A673 (cell line): ENCODE results near the gene ASNSD1. TPM values are rescaled to one million over a fixed set of nuclear protein-coding genes. Genes with fewer than 3 reads are reported as not detected.

Experiments
- BruUV-seq: library from RNA; stranded (reverse); fragments of 400-500 nt; replicated peaks from 2 replicates; lab custom pipeline; 2021; lab: Mats Ljungman, UMichigan
- CTCF ChIA-PET: fragments of 300-600 bp; sonication (Branson Sonifier 250); formaldehyde crosslinking; loops from one replicate; lab custom pipeline; 2022; ENCODE audit warnings: antibody characterized with exemption; lab: Charles Lee
- POLR2A ChIA-PET: fragments of 300-600 bp; sonication (Branson Sonifier 250); formaldehyde crosslinking; loops from one replicate; lab custom pipeline; 2022; ENCODE audit warnings: antibody characterized with exemption; ENCODE audit not compliant: low non-redundant PET; lab: Charles Lee
- DNase-seq: peaks from one replicate; pipeline ENCODE4 v3.0.0-alpha.2; 2015; ENCODE audit warnings: low spot score
- H3K27ac ChIP-seq: fragments of 200-600 bp; sonication (generic); 2 replicates; pipeline ENCODE4 v1.5.1; 2016; ENCODE audit warnings: mixed run types, low read depth, mild to moderate bottlenecking, mixed read lengths, antibody characterized with exemption, low read length; ENCODE audit not compliant: poor library complexity, severe bottlenecking
- H3K27me3 ChIP-seq: fragments of 200-600 bp; sonication (generic); replicated peaks from 2 replicates; pipeline ENCODE4 v1.6.1; 2017; ENCODE audit warnings: mixed run types, low read depth, mild to moderate bottlenecking, mixed read lengths, antibody characterized with exemption, low read length; ENCODE audit not compliant: insufficient read depth, poor library complexity
- H3K36me3 ChIP-seq: fragments of 200-600 bp; sonication (generic); 2 replicates; pipeline ENCODE4 v1.6.1; 2016; ENCODE audit warnings: mixed run types, mild to moderate bottlenecking, mixed read lengths, antibody characterized with exemption, low read length; ENCODE audit not compliant: insufficient read depth, poor library complexity, severe bottlenecking
- H3K4me1 ChIP-seq: fragments of 200-600 bp; sonication (generic); 2 replicates; pipeline ENCODE4 v1.6.1; 2017; ENCODE audit warnings: mixed run types, mild to moderate bottlenecking, mixed read lengths, antibody characterized with exemption, low read length; ENCODE audit not compliant: insufficient read depth, poor library complexity, severe bottlenecking
- H3K4me3 ChIP-seq: fragments of 200-600 bp; sonication (generic); 2 replicates; pipeline ENCODE4 v1.5.1; 2016; ENCODE audit warnings: low read depth, mixed run types, mild to moderate bottlenecking, mixed read lengths, low read length; ENCODE audit not compliant: poor library complexity, severe bottlenecking
- H3K9me3 ChIP-seq: fragments of 200-600 bp; sonication (generic); 2 replicates; pipeline ENCODE4 v1.6.1; 2016; ENCODE audit warnings: mixed run types, low read depth, mild to moderate bottlenecking, mixed read lengths, antibody characterized with exemption, low read length; ENCODE audit not compliant: poor library complexity, severe bottlenecking
- CTCF ChIP-seq: fragments of 300-800, 200-600 bp; sonication (generic); conservative IDR thresholded peaks from 2 replicates; pipeline ENCODE4 v1.5.1; 2017; ENCODE audit warnings: low read depth, mild to moderate bottlenecking, antibody characterized with exemption, low read length, moderate library complexity, mixed read lengths
- EZH2 ChIP-seq: fragments of 200-600 bp; sonication (generic); IDR thresholded peaks from 2 replicates; pipeline ENCODE4 v1.6.1; 2017; ENCODE audit warnings: borderline replicate concordance, low read depth, mild to moderate bottlenecking, mixed read lengths, antibody characterized with exemption, low read length; ENCODE audit not compliant: poor library complexity, severe bottlenecking
- intact Hi-C: fragments of 100-400 bp; cut with micrococcal nuclease; formaldehyde crosslinking; loops from one replicate; pipeline ENCODE4 v1.10.0; 2022; ENCODE audit not compliant: unreplicated experiment
- total RNA-seq: library from RNA; stranded (reverse); gene quantifications from 2 replicates; pipeline ENCODE4 v1.2.3, GENCODE V29; 2021

Gene ASNSD1
- total RNA-seq, 1 experiment from 2014 or later: 58.2 TPM

- no TSS peak for BruUV-seq
- ChIA-PET CTCF (interaction anchor here (0.6 kb wide), 1 partner anchor 852 kb away, joined by 4 read pairs; no protein-coding TSS in a partner anchor), POLR2A (interaction anchor here (0.5 kb wide), 1 partner anchor 37 kb away, joined by 5 read pairs; no protein-coding TSS in a partner anchor)
- H3K4me3 ChIP-seq: no peak overlapping the region
- TF ChIP-seq CTCF: no peak
- TF ChIP-seq EZH2: no peak
- no peaks in the 10 kb centered on the region for H3K27me3 ChIP-seq
- H3K27ac ChIP-seq: no peak overlapping the region
- H3K4me1 ChIP-seq: peaks cover 9% of the 10 kb centered on the region
- intact Hi-C loops: loop anchor here (5.0 kb wide), 2 partner anchors 103 to 408 kb away; partner anchors contain the start of gene OSGEPL1
- H3K36me3 ChIP-seq: no peaks in the 10 kb centered on the region
- no peak for DNase-seq
- no peaks in the 10 kb centered on the region for H3K9me3 ChIP-seq
These were observed 1.5 kb upstream of the ASNSD1 start for GRCh38 chr2:189659734-189660133.

GRCh38 chr2:189660803-189661147 lies 484 bp upstream of the ASNSD1 start:
- POLR2A ChIA-PET: no interaction called here
- Histone ChIP-seq H3K4me3 (peak overlapping the region; percentile 80), H3K36me3 (peaks cover 2% of the 10 kb centered on the region), H3K27ac (no peak overlapping the region), H3K4me1 (peaks cover 9% of the 10 kb centered on the region), H3K9me3 (no peaks in the 10 kb centered on the region), H3K27me3 (no peaks in the 10 kb centered on the region)
- no peak for DNase-seq
- intact Hi-C loops: loop anchor here (1.0 to 5.0 kb wide), 3 partner anchors 38 to 407 kb away; partner anchors contain the start of gene OSGEPL1
- TF ChIP-seq CTCF (no peak), EZH2 (no peak)
- CTCF ChIA-PET: interaction anchor here (0.8 to 1.3 kb wide), 4 partner anchors 37 to 102 kb away, joined by 3 to 6 read pairs (median 4); partner anchors contain the start of gene OSGEPL1
- no TSS peak for BruUV-seq

GRCh38 chr2:189661957-189662321 lies 680 bp downstream of the ASNSD1 start:
- TF ChIP-seq CTCF (no peak), EZH2 (no peak)
- no TSS peak for BruUV-seq
- POLR2A ChIA-PET: no interaction called here
- Histone ChIP-seq H3K27me3 (no peaks in the 10 kb centered on the region), H3K9me3 (no peaks in the 10 kb centered on the region), H3K4me3 (peak overlapping the region; percentile 80), H3K27ac (peak overlapping the region; percentile 84), H3K36me3 (peaks cover 14% of the 10 kb centered on the region), H3K4me1 (peaks cover 9% of the 10 kb centered on the region)
- intact Hi-C loops: loop anchor here (1.0 to 5.0 kb wide), 3 partner anchors 36 to 405 kb away; partner anchors contain the start of gene OSGEPL1
- DNase-seq: no peak
- CTCF ChIA-PET: no interaction called here
